HEK293T (cell line): ENCODE data around the gene AGAP1.

Source experiments
- ARNT ChIP-seq: fragments of 450-650 bp; IDR thresholded peaks from 2 replicates; pipeline ENCODE4 v1.6.1; 2017; ENCODE audit warnings: mild to moderate bottlenecking
- BHLHE40 ChIP-seq: fragments of 450-650 bp; IDR thresholded peaks from 2 replicates; pipeline ENCODE4 v1.6.1; 2016; ENCODE audit warnings: mild to moderate bottlenecking, moderate library complexity, borderline replicate concordance
- ELF4 ChIP-seq: fragments of 450-650 bp; IDR thresholded peaks from 2 replicates; pipeline ENCODE4 v1.6.1; 2017; ENCODE audit warnings: antibody characterized with exemption
- FOXA1 ChIP-seq: fragments of 450-650 bp; IDR thresholded peaks from 2 replicates; pipeline ENCODE4 v1.6.1; 2016; ENCODE audit warnings: mild to moderate bottlenecking
- FOXM1 ChIP-seq: fragments of 450-650 bp; IDR thresholded peaks from 2 replicates; pipeline ENCODE4 v1.6.1; 2017; ENCODE audit warnings: mild to moderate bottlenecking, borderline replicate concordance
- HDGF ChIP-seq: fragments of 450-650 bp; IDR thresholded peaks from 2 replicates; pipeline ENCODE4 v1.6.1; 2017; ENCODE audit warnings: antibody characterized with exemption, borderline replicate concordance
- LEF1 ChIP-seq: fragments of 450-650 bp; IDR thresholded peaks from 2 replicates; pipeline ENCODE4 v1.6.1; 2017; ENCODE audit warnings: mild to moderate bottlenecking, borderline replicate concordance
- SUZ12 ChIP-seq: fragments of 450-650 bp; IDR thresholded peaks from 2 replicates; pipeline ENCODE4 v1.6.1; 2016; ENCODE audit warnings: mild to moderate bottlenecking
- TARDBP ChIP-seq: fragments of 450-650 bp; IDR thresholded peaks from 2 replicates; pipeline ENCODE4 v1.6.1; 2016

DNA sequence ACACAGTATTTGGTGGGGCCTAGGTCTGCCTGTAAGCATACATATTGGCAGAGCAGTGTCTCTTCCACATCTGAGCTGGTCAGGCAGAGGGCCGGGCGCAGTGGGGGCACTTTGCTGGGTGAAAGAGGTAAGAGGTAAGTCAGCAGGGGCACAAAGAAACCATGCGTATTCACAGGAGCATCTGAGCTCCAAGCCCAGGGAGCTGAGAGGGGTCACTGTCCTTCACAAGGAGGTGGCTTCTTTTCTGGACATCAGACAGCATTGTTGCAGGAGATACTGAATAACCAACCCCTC, 201.7 kb downstream of the AGAP1 start:
- TF ChIP-seq ARNT = no peak
- no peak for TF ChIP-seq ELF4
- TF ChIP-seq HDGF = no peak
- no peak for TF ChIP-seq LEF1
- no peak for TF ChIP-seq TARDBP
- no peak for TF ChIP-seq FOXM1
- TF ChIP-seq BHLHE40 = no peak
- TF ChIP-seq FOXA1 = no peak
- no peak for TF ChIP-seq SUZ12
